ENCODE measurements around the gene ATR. TPM values are rescaled to one million over a fixed set of nuclear protein-coding genes. Genes with fewer than 3 reads are reported as not detected.

The ATR gene
- total RNA-seq, 1 donor: 11.8 TPM

- no peak for DNase-seq (ENCODE audit: low read depth in 2 of 3, low spot score in 2 of 3)
Measured at GRCh38 chr3:142534543-142534942, 44.0 kb downstream of the ATR start.

DNA sequence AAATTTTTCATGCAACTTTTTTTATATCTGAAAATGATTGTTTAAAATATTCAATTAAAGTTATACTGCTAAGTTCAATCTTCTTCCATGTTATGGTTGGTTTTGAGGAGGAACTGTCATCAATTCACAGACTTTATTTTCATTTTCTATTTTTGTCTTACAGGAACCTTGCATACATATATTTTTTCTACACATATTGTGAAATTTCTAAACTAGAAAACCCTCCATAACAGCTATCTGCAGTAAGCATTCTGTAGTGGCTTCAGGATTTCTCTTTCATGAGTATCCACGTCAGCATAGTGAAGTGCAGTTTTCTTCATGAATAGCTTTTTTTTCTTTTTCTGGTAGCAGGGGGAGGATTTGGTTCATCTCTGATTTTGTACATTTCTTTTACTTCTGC, 48.2 kb downstream of the ATR start:
- DNase-seq (ENCODE audit: low read depth in 2 of 3, low spot score in 2 of 3): no peak

DNA sequence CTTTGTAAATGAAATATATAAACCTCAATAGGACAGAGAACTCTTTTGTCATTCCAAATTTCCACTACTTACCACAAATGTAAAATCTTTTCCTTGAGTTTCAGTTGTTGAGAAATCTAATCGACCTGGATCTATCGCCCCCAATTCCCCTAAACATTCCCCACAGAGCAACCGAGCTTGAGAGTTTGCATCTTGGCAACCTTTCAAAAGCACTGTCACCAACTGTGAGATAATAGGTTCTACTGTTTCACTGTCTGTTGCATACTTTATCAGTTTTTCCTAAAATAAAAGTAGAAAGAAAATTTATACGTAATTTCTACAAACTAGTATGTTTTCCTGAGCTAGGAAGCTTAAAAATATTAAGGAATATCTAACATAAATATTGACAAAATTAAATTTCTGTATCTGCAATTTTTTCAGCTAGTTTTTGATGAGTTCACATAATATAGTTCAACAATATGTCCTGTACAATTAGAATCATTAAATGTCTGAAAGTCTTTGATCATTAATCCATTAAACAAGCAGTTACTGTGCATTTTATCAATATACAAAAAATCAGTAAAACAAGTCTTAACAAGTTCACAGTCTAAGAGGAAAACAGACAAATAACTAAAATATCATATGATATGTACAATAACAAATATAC, 54.5 kb downstream of the ATR start:
- no peak for DNase-seq (ENCODE audit: low read depth in 2 of 3, low spot score in 2 of 3)

- DNase-seq (ENCODE audit: low read depth in 2 of 3, low spot score in 2 of 3): no peak
Measured at GRCh38 chr3:142509079-142509478, 69.5 kb downstream of the ATR start.

- DNase-seq (ENCODE audit: low read depth in 2 of 3, low spot score in 2 of 3): no peak
Measured at GRCh38 chr3:142507241-142507640, 71.3 kb downstream of the ATR start.

GRCh38 chr3:142502187-142502985, 76.1 kb downstream of the ATR start:
- no peak for DNase-seq (ENCODE audit: low read depth in 2 of 3, low spot score in 2 of 3)

DNA sequence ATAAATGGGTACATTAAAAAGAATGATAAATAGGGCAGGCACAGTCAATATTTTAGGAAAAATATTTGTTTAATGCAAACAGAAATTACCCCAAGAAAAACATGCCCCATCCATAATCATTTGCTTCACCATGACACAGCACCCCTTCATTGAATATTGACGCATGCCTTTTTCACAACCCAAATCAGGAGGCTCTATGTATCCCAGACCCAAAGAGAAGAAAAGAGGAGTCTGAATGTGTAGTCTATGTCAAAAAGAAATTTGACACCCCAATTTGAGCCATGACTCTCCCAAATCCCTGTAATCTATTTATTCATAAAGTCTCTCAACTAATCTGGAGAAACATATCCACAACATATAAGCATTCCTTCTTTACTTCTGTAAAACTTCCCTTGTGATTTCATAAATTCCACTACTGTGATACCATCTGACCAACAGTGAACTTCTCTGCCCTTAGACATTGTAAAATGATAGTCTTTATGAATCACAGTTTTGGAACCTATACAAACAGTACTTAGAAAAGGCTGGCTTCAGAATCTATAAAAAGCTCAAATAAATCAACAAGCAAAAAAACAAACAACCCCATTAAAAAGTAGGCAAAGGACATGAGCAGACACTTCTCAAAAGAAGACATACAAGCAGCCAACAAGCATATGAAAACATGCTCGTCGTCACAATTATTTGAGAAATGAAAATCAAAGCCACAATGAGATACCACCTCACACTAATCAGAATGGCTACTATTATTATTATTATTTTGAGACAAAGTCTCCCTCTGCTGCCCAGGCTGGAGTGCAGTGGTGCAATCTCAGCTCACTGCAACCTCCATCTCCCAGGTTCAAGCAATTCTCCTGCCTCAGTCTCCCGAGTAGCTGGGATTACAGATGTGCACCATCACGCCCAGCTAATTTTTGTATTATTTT, 77.3 kb downstream of the ATR start:
- DNase-seq (ENCODE audit: low read depth in 2 of 3, low spot score in 2 of 3): no peak

GRCh38 chr3:142500211-142500610, 78.3 kb downstream of the ATR start:
- DNase-seq (ENCODE audit: low read depth in 2 of 3, low spot score in 2 of 3): no peak

- DNase-seq (ENCODE audit: low read depth in 2 of 3, low spot score in 2 of 3): no peak
Measured at GRCh38 chr3:142498397-142499180, 79.9 kb downstream of the ATR start.

DNA sequence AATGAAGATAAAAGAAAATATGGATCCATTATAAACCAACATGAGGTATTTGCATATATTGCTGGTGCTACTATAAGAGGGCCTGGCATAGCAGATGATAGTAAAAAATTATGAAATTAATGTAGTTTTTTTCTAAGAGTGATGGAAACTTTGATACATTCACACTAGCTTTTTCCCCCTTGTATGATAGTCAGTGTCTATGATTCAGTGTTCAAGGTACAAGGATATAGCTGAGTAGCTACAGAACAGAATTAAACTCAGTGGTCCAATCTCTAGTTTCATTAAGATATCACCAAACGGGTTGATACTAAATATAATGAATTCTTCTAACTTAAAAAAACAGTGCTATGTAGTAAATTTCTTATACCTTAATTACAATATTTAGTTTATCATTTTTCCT, 80.8 kb downstream of the ATR start:
- no peak for DNase-seq (ENCODE audit: low read depth in 2 of 3, low spot score in 2 of 3)

GRCh38 chr3:142495103-142495502, 83.4 kb downstream of the ATR start:
- DNase-seq (ENCODE audit: low read depth in 2 of 3, low spot score in 2 of 3): no peak

- DNase-seq (ENCODE audit: low read depth in 2 of 3, low spot score in 2 of 3): no peak
Measured at GRCh38 chr3:142492184-142492583, 86.3 kb downstream of the ATR start.

- DNase-seq (ENCODE audit: low read depth in 2 of 3, low spot score in 2 of 3): no peak
Measured at GRCh38 chr3:142489572-142490323, 88.8 kb downstream of the ATR start.

DNA sequence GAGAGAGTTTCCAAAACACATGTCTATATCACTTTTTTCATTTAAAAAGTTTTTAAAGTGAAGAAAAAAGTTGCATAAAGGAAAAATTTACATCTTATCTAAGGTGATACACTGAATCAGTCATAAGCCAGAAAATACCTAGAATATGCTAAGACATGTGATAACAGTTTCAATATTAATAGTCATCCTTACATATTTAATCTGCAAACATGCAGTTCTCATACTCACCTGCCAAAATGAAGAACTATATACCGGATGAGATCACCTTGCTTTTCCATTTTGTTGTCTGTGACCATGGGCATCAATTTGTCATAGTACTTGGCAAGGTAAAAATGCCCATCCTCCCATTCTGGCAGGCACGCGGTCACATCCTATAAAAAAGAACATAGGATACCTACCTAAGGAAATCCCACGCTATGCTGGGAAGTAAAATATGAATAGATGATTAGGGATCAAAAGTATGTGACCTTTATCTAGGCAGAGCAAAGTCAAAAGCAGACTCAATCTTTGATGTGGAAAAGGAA, 93.6 kb downstream of the ATR start:
- DNase-seq (ENCODE audit: low read depth in 2 of 3, low spot score in 2 of 3): no peak

DNA sequence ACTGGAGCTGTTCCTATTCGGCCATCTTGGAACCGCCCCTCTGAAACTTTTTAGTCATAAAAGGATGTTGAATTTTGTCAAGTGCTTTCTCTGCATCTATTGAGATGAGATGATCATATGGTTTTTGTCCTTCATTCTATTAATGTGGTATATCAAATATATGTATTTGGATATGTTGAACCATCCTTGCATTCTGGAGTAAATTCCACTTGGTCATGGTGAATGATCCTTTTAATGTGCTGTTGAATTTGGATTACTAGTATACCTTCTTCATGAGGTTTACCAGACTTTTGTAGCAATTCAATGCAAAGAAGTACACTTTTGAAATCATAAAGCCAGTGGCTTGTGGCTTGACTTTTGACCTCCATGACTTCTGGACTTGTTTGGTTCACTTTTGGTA, 97.3 kb downstream of the ATR start:
- peak in 1 of 3 donors; percentile 21 for DNase-seq (ENCODE audit: low read depth in 2 of 3, low spot score in 2 of 3)

- DNase-seq (ENCODE audit: low read depth in 2 of 3, low spot score in 2 of 3): no peak
Measured at GRCh38 chr3:142470826-142471225, 107.7 kb downstream of the ATR start.

DNA sequence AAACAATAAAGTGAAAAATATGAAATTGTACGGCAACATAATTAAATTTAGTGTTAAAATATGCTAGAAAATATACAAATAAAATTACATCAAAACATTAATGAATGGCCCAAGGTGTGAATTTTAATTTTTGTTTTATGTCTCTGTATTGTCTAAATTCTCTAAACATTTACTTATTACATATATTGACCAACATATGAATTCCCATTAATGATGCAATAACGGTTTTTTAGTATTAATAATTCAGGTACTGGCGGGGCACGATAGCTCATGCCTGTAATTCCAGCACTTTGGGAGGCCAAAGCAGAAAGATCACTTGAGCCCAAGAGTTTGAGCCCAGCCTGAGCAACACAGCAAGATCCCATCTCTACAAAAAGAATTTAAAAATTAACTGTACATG, 110.1 kb downstream of the ATR start:
- no peak for DNase-seq (ENCODE audit: low read depth in 2 of 3, low spot score in 2 of 3)

- DNase-seq (ENCODE audit: low read depth in 2 of 3, low spot score in 2 of 3): no peak
Measured at GRCh38 chr3:142467768-142468167, 110.8 kb downstream of the ATR start.

DNA sequence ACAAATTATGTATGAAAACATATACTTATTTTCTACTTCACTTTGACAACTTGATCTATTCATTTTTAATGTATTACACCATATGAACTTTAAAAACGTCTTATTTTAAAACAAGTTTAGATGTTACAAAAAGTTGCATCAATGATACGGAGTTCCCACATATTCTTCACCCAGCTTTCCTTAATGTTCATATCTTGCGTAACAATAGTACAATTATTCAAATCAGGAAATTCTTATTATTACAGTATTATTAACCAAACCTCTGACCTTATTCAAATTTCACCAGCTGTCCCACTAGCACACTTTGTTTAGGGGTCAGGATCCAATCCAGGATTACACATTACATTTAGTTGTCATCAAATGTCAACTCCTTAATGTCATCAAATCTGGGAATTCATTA, 117.8 kb downstream of the ATR start:
- DNase-seq (ENCODE audit: low read depth in 2 of 3, low spot score in 2 of 3): no peak

DNA sequence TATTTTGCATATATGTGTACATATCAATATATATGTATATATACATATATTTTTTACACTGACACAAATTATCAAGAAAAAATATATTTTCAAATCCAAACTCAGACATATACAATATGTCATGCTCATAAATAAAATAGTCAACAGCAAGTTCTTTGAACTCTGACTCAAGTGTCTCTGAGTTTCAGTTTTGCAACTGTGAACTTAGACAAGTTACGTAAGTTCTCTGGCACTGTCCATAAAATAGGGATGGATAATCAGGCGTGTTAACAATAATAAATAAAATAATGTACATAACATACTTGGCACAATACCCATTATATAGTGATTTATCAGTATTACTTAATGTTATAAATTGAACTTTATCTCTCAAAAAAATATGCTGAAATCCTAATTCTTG, 118.6 kb downstream of the ATR start:
- DNase-seq (ENCODE audit: low read depth in 2 of 3, low spot score in 2 of 3): no peak
